K562 (cell line): ENCODE data around the gene IL11. TPM values are rescaled to one million over a fixed set of nuclear protein-coding genes. Genes with fewer than 3 reads are reported as not detected.

Experiments used
- BRD9 ChIP-seq: fragments of 450-650 bp; IDR thresholded peaks from 2 replicates; pipeline ENCODE4 v1.6.1; 2018; ENCODE audit warnings: low read depth; ENCODE audit not compliant: partially characterized antibody
- CCAR2 ChIP-seq: fragments of 200-400 bp; formaldehyde crosslinking; IDR thresholded peaks from 2 replicates; pipeline ENCODE4 v1.6.1; 2017; ENCODE audit warnings: mild to moderate bottlenecking, low read depth, low read length
- COPS2 ChIP-seq: fragments of 450-650 bp; conservative IDR thresholded peaks from 2 replicates; pipeline ENCODE4 v1.6.1; 2016; ENCODE audit warnings: mild to moderate bottlenecking, moderate library complexity
- HIVEP1 ChIP-seq: fragments of 250-450 bp; sonication (Bioruptor Pico); IDR thresholded peaks from 2 replicates; pipeline ENCODE4 v1.4.0; 2020; ENCODE audit warnings: mild to moderate bottlenecking
- NFE2 ChIP-seq: IDR thresholded peaks from 2 replicates; pipeline ENCODE4 v1.6.1; 2014; ENCODE audit warnings: antibody characterized with exemption, low read depth
- NR2F6 ChIP-seq: fragments of 450-650 bp; formaldehyde crosslinking; IDR thresholded peaks from 2 replicates; pipeline ENCODE4 v1.4.0; 2020; ENCODE audit warnings: mild to moderate bottlenecking
- PPARD ChIP-seq: fragments of 250-450 bp; sonication (Bioruptor Pico); IDR thresholded peaks from 2 replicates; pipeline ENCODE4 v1.8.0; 2022; ENCODE audit warnings: inconsistent platforms, mild to moderate bottlenecking, moderate library complexity
- PTBP1 ChIP-seq: fragments of 200-400 bp; formaldehyde crosslinking; IDR thresholded peaks from 2 replicates; pipeline ENCODE4 v1.6.1; 2017; ENCODE audit warnings: low read depth, low read length
- RBBP5 ChIP-seq: fragments of 200-600 bp; sonication (generic); IDR thresholded peaks from 2 replicates; pipeline ENCODE4 v1.6.1; 2012; ENCODE audit warnings: borderline replicate concordance, mild to moderate bottlenecking, low read length, control low read depth, inconsistent platforms; ENCODE audit not compliant: insufficient read depth, poor library complexity, severe bottlenecking
- SIRT6 ChIP-seq: IDR thresholded peaks from one replicate; pipeline ENCODE4 v1.6.1; 2012; ENCODE audit warnings: low read depth, mild to moderate bottlenecking, control low read depth, inconsistent platforms, low read length, moderate library complexity
- SMARCB1 ChIP-seq: IDR thresholded peaks from 2 replicates; pipeline ENCODE4 v1.6.1; 2011; ENCODE audit warnings: improper control_type of control experiment, low read depth; ENCODE audit not compliant: insufficient read length
- TAF1 ChIP-seq: IDR thresholded peaks from 2 replicates; pipeline ENCODE4 v1.6.1; 2011; ENCODE audit warnings: mild to moderate bottlenecking, low read length, moderate library complexity; ENCODE audit not compliant: insufficient read depth, control insufficient read depth, severe bottlenecking; ENCODE audit errors: extremely low read depth
- TFAM ChIP-seq: fragments of 250-450 bp; sonication (Bioruptor Pico); conservative IDR thresholded peaks from 2 replicates; pipeline ENCODE4 v1.5.0; 2021; ENCODE audit warnings: mild to moderate bottlenecking, moderate library complexity
- TOE1 ChIP-seq, 2 experiments: fragments of 450-650 bp in 1 of 2; sonication (generic) in 1 of 2; formaldehyde crosslinking in 1 of 2; IDR thresholded peaks; 2 replicates each; pipeline versions ENCODE4 v1.7.1 to v1.8.0; 2016 to 2022; ENCODE audit warnings: borderline replicate concordance in 2 of 2, mild to moderate bottlenecking in 2 of 2, antibody characterized with exemption in 1 of 2, inconsistent platforms in 1 of 2, low read depth in 1 of 2, missing genetic modification reagents in 1 of 2, moderate library complexity in 1 of 2
- ZBTB7A ChIP-seq: IDR thresholded peaks from 2 replicates; pipeline ENCODE4 v1.6.1; 2011; ENCODE audit warnings: low read depth, mild to moderate bottlenecking, low read length, moderate library complexity, borderline replicate concordance; ENCODE audit not compliant: control insufficient read depth
- ZKSCAN3 ChIP-seq: fragments of 250-450 bp; sonication (Bioruptor Pico); IDR thresholded peaks from 2 replicates; pipeline ENCODE4 v1.4.0; 2020
- ZNF146 ChIP-seq: IDR thresholded peaks from one replicate; pipeline ENCODE4 v1.6.1; 2018; ENCODE audit warnings: missing compliant biosample characterization; ENCODE audit not compliant: unreplicated experiment
- ZSCAN29 ChIP-seq: fragments of 450-650 bp; IDR thresholded peaks from 2 replicates; pipeline ENCODE4 v1.6.1; 2017
- polyA plus RNA-seq, 8 experiments: library from polyadenylated mRNA; depleted of rRNA in 4 of 8; stranded (reverse) in 5 of 8; unstranded in 3 of 8; fragments of >200 nt; fragmentation: Nextera tagmentation in 2 of 8; fragmentation: Illumina TruSeq in 1 of 8; extraction: Ambion mirVana in 2 of 8; extraction: Trizol in 1 of 8; gene quantifications; 2 replicates each; pipeline versions ENCODE4 v1.2.1 to v1.2.3, GENCODE V29; 2011 to 2014; ENCODE audit warnings: inconsistent platforms in 1 of 8, missing spikeins in 1 of 8
- total RNA-seq, 7 experiments: library from RNA; depleted of rRNA in 6 of 7; stranded (reverse); fragments of >200 nt in 6 of 7; fragmentation: Illumina TruSeq in 2 of 7; extraction: Trizol in 2 of 7; gene quantifications; 2 replicates each; pipeline versions ENCODE4 v1.2.1 to v1.2.3, GENCODE V29; 2011 to 2021; ENCODE audit warnings: low replicate concordance in 1 of 7
- TF ChIP-seq, protein P1 (sequence below): fragments of 200-400 bp; formaldehyde crosslinking; IDR thresholded peaks from 2 replicates; pipeline ENCODE4 v1.6.1; 2017; ENCODE audit warnings: mild to moderate bottlenecking, low read depth, low read length, moderate library complexity
- TF ChIP-seq, protein P2 (sequence below): sonication (generic); formaldehyde crosslinking; IDR thresholded peaks from 2 replicates; pipeline ENCODE4 v1.8.0; 2022; ENCODE audit warnings: mild to moderate bottlenecking, missing genetic modification reagents
- TF ChIP-seq, protein P3 (sequence below): fragments of 450-650 bp; IDR thresholded peaks from 2 replicates; pipeline ENCODE4 v1.7.0; 2016; ENCODE audit warnings: borderline replicate concordance
- TF ChIP-seq, protein P4 (sequence below), 2 experiments: IDR thresholded peaks; 2 replicates each; pipeline ENCODE4 v1.6.1; 2011; ENCODE audit warnings: borderline replicate concordance in 1 of 2, control low read depth in 1 of 2, low read depth in 1 of 2, low read length in 1 of 2, mild to moderate bottlenecking in 1 of 2, mixed read lengths in 1 of 2, moderate library complexity in 1 of 2; ENCODE audit not compliant: insufficient read depth in 1 of 2, insufficient read length in 1 of 2, poor library complexity in 1 of 2, severe bottlenecking in 1 of 2; ENCODE audit errors: extremely low read depth in 1 of 2

Gene IL11
- total and polyA plus RNA-seq, 9 of the 15 experiments (the other 6 are each of a cell fraction or from before 2014, with no cell fraction given): 0.04 to 0.42 (median 0.06) TPM; not detected in 6

DNA sequence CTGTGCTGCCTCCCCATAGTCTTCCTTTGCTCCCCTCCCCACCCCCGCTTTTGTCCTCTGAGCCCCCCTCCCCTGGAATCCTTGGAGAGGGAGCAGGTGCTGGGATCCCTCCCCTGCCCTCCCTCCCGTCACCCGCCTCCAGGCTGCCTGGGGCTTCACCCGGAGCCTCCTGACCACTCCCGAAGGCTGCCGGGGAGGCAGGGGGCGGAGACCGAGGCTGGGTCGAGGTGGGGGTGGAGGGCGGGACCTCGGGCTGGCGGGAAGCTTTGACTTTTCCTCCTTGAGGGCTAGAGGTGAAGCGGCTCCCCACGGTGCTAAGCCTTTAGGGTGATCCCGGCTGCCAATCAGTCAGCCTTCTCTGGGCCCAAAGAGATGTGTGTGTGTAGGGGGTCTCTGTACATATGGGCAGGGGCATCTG lies 29.1 kb downstream of the IL11 start (continued):
- TF ChIP-seq, protein P1, sequence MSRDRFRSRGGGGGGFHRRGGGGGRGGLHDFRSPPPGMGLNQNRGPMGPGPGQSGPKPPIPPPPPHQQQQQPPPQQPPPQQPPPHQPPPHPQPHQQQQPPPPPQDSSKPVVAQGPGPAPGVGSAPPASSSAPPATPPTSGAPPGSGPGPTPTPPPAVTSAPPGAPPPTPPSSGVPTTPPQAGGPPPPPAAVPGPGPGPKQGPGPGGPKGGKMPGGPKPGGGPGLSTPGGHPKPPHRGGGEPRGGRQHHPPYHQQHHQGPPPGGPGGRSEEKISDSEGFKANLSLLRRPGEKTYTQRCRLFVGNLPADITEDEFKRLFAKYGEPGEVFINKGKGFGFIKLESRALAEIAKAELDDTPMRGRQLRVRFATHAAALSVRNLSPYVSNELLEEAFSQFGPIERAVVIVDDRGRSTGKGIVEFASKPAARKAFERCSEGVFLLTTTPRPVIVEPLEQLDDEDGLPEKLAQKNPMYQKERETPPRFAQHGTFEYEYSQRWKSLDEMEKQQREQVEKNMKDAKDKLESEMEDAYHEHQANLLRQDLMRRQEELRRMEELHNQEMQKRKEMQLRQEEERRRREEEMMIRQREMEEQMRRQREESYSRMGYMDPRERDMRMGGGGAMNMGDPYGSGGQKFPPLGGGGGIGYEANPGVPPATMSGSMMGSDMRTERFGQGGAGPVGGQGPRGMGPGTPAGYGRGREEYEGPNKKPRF: no peak
- TF ChIP-seq TAF1: no peak
- TF ChIP-seq ZNF146 (CRISPR knock-in tag): no peak
- TF ChIP-seq NFE2: no peak
- no peak for TF ChIP-seq NR2F6 (CRISPR knock-in tag)
- no peak for TF ChIP-seq BRD9
- TF ChIP-seq ZBTB7A: no peak
- TF ChIP-seq, protein P2, sequence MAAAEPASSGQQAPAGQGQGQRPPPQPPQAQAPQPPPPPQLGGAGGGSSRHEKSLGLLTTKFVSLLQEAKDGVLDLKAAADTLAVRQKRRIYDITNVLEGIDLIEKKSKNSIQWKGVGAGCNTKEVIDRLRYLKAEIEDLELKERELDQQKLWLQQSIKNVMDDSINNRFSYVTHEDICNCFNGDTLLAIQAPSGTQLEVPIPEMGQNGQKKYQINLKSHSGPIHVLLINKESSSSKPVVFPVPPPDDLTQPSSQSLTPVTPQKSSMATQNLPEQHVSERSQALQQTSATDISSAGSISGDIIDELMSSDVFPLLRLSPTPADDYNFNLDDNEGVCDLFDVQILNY (CRISPR knock-in tag): no peak
- TF ChIP-seq, protein P3, sequence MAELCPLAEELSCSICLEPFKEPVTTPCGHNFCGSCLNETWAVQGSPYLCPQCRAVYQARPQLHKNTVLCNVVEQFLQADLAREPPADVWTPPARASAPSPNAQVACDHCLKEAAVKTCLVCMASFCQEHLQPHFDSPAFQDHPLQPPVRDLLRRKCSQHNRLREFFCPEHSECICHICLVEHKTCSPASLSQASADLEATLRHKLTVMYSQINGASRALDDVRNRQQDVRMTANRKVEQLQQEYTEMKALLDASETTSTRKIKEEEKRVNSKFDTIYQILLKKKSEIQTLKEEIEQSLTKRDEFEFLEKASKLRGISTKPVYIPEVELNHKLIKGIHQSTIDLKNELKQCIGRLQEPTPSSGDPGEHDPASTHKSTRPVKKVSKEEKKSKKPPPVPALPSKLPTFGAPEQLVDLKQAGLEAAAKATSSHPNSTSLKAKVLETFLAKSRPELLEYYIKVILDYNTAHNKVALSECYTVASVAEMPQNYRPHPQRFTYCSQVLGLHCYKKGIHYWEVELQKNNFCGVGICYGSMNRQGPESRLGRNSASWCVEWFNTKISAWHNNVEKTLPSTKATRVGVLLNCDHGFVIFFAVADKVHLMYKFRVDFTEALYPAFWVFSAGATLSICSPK: no peak
- no peak for TF ChIP-seq ZSCAN29
- TF ChIP-seq TOE1 (IDR thresholded peaks at IDR 0.05; ENCODE audit: borderline replicate concordance): no peak
- TF ChIP-seq TOE1 (CRISPR knock-in tag; IDR thresholded peaks at IDR 0.05; ENCODE audit: borderline replicate concordance, low read depth): no peak
- no peak for TF ChIP-seq CCAR2
- TF ChIP-seq SMARCB1: no peak
- TF ChIP-seq SIRT6: no peak
- no peak for TF ChIP-seq COPS2
- TF ChIP-seq ZKSCAN3 (CRISPR knock-in tag): no peak
- TF ChIP-seq, protein P4, sequence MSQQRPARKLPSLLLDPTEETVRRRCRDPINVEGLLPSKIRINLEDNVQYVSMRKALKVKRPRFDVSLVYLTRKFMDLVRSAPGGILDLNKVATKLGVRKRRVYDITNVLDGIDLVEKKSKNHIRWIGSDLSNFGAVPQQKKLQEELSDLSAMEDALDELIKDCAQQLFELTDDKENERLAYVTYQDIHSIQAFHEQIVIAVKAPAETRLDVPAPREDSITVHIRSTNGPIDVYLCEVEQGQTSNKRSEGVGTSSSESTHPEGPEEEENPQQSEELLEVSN (IDR thresholded peaks at IDR 0.05; ENCODE audit: borderline replicate concordance in 1 of 2, extremely low read depth in 1 of 2, insufficient read depth in 1 of 2, insufficient read length in 1 of 2, low read depth in 1 of 2, low read length in 1 of 2, poor library complexity in 1 of 2, severe bottlenecking in 1 of 2): peak; percentile 28 to 65
- TF ChIP-seq RBBP5: peak; percentile 28
- no peak for TF ChIP-seq HIVEP1 (CRISPR knock-in tag)
- no peak for TF ChIP-seq TFAM (CRISPR knock-in tag)
- no peak for TF ChIP-seq PPARD (CRISPR knock-in tag)
- no peak for TF ChIP-seq PTBP1
